Measurements from ENCODE around the gene UNC5C.

UNC5C gene

DNA sequence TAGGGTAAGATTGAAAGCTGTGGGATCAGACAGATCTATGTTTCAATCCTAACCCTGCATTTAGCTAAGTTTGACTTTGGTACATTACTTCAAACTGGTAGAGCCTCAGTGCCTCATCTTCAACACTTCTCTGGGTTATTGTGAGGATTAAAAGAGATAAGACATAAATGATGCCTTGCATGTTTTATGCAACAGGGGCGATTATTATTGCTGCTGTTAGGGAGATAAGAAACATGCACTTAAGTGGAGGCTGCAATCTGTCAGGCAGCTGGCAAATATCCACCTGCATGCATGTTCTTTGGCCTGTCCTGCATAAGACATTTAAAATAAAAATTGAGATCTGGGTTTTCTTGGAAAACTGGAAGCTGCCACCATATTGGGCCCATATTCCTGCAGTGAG, 24.6 kb downstream of the UNC5C start:
- no peak overlapping the region for H4K5ac ChIP-seq (ENCODE audit: low read length)
- H3K4ac ChIP-seq (ENCODE audit: low read depth, low read length) = no peak overlapping the region
- H3K9ac ChIP-seq (ENCODE audit: low read length) = no peak overlapping the region
- H3K4me3 ChIP-seq (ENCODE audit: low read length) = no peak overlapping the region
- no peak for DNase-seq
- no peak overlapping the region for H3K18ac ChIP-seq (ENCODE audit: low read length)
- no CpG with 5 or more reads among the region's 1 CpG for WGBS (ENCODE audit: extremely low coverage, insufficient coverage, low lambda C conversion rate)
- H2BK15ac ChIP-seq (replicated peaks; ENCODE audit: low read depth) = no peak overlapping the region
- H4K8ac ChIP-seq (ENCODE audit: low read depth, low read length) = no peak overlapping the region
- H3K27ac ChIP-seq (ENCODE audit: low read depth, low read length) = no peak overlapping the region
- no peaks in the 10 kb centered on the region for H3K36me3 ChIP-seq (ENCODE audit: control insufficient read depth, insufficient read depth, low read length)
- H3K56ac ChIP-seq (ENCODE audit: low read length) = no peak overlapping the region
- no peak overlapping the region for H3K4me2 ChIP-seq (ENCODE audit: low read length)
- H2BK120ac ChIP-seq (ENCODE audit: low read depth, low read length) = no peak overlapping the region
- H3K79me1 ChIP-seq (ENCODE audit: low read length) = no peaks in the 10 kb centered on the region
- H2BK5ac ChIP-seq (ENCODE audit: low read length) = no peak overlapping the region
- H2AK5ac ChIP-seq (ENCODE audit: low read length) = no peak overlapping the region
- H3K27me3 ChIP-seq (ENCODE audit: insufficient read depth, low read length, poor library complexity) = no peaks in the 10 kb centered on the region
- H3K4me1 ChIP-seq (ENCODE audit: control insufficient read depth, low read depth, low read length) = no peaks in the 10 kb centered on the region
- H3K79me2 ChIP-seq (ENCODE audit: control insufficient read depth, insufficient read depth, low read length) = no peaks in the 10 kb centered on the region
- no peak overlapping the region for H3K23ac ChIP-seq (ENCODE audit: low read length)

DNA sequence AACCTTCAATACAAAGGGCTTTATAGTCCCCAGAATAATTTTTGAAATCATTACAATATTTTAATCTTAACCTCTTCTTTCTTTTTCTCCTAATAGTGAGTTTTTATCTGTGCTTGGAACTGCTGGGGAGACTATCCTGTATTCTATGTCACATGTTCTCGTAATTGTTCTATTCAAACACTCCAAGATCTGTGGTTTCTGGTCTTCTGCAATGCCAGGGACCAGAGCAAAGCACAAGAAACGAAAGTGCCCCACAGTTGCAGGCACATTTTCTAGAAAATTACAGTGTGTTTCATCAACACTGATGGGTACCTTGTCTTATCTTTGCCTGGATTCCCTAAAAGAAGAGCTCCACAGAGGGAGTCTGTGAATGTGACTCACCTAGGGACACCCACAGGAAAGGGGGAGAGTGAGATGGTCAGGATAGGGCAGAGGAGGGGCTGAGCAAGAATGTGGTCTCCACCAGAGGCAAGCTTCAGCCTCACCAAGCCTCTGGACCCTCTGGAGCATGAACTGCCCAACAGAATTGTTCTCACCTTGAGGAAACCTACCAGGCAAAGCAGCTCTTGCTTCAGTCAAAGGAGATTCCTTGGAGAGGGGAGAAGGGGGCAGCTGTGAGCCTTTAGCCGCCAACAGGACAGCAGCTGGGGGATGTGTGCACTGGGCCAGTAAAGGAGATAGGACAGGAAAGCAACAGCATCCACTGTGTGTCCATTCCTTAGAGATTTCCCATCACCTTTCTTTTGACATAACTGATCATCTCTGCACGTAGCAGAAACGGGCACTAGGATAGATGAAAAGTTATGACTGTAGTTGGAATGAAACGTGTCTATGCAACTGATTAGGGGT, 25.9 kb downstream of the UNC5C start:
- no peaks in the 10 kb centered on the region for H3K36me3 ChIP-seq (ENCODE audit: control insufficient read depth, insufficient read depth, low read length)
- no peak overlapping the region for H2BK120ac ChIP-seq (ENCODE audit: low read depth, low read length)
- no peak overlapping the region for H2AK5ac ChIP-seq (ENCODE audit: low read length)
- H3K4me1 ChIP-seq (ENCODE audit: control insufficient read depth, low read depth, low read length) = no peaks in the 10 kb centered on the region
- no CpG with 5 or more reads among the region's 6 CpGs for WGBS (ENCODE audit: extremely low coverage, insufficient coverage, low lambda C conversion rate)
- H3K4me3 ChIP-seq (ENCODE audit: low read length) = no peak overlapping the region
- H3K18ac ChIP-seq (ENCODE audit: low read length) = no peak overlapping the region
- no peak overlapping the region for H2BK15ac ChIP-seq (replicated peaks; ENCODE audit: low read depth)
- no peaks in the 10 kb centered on the region for H3K27me3 ChIP-seq (ENCODE audit: insufficient read depth, low read length, poor library complexity)
- H3K4me2 ChIP-seq (ENCODE audit: low read length) = no peak overlapping the region
- no peak overlapping the region for H3K23ac ChIP-seq (ENCODE audit: low read length)
- H3K9ac ChIP-seq (ENCODE audit: low read length) = no peak overlapping the region
- H3K27ac ChIP-seq (ENCODE audit: low read depth, low read length) = no peak overlapping the region
- H3K4ac ChIP-seq (ENCODE audit: low read depth, low read length) = no peak overlapping the region
- no peaks in the 10 kb centered on the region for H3K79me2 ChIP-seq (ENCODE audit: control insufficient read depth, insufficient read depth, low read length)
- no peak overlapping the region for H3K56ac ChIP-seq (ENCODE audit: low read length)
- no peaks in the 10 kb centered on the region for H3K79me1 ChIP-seq (ENCODE audit: low read length)
- no peak overlapping the region for H2BK5ac ChIP-seq (ENCODE audit: low read length)
- no peak overlapping the region for H4K8ac ChIP-seq (ENCODE audit: low read depth, low read length)
- no peak overlapping the region for H4K5ac ChIP-seq (ENCODE audit: low read length)
- DNase-seq = no peak

DNA sequence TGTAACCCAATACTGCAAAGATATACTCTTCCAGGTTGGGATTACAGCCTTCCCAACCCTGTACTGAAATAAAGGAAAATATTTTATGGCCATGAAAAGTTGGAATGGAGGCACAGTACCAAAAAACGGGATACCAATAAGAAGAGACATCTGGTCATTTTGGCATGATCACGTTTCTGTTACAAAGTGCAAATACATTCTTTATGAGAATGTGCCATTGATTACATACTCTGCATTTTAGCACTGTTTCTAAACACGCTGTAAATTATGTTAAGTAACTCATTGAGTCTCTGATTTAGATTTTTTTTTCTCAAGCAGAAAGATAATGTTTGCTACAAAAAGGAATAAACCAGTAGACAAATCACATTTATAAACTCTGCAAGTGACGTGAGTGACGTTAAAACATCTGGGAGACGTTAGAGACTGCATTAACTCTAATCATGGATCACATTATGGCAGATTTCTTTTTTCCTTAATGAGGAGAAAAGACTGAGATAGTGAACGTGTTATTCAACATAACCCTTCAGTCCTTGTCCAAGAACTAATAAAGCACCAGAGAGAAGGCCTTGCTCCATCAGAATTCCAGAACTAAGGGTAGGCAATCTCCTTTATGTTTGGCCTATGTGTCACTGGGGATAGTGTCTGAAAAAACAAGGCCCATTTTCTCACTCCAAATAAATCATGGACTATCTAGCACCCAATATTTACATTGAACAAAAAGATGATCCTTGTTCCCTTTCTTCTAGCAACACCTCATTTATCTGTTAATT, 31.0 kb downstream of the UNC5C start:
- no peak overlapping the region for H3K27ac ChIP-seq (ENCODE audit: low read depth, low read length)
- WGBS (ENCODE audit: extremely low coverage, insufficient coverage, low lambda C conversion rate) = no CpG with 5 or more reads among the region's 7 CpGs
- no peak overlapping the region for H3K9ac ChIP-seq (ENCODE audit: low read length)
- no peak overlapping the region for H2AK5ac ChIP-seq (ENCODE audit: low read length)
- no peaks in the 10 kb centered on the region for H3K79me1 ChIP-seq (ENCODE audit: low read length)
- no peaks in the 10 kb centered on the region for H3K79me2 ChIP-seq (ENCODE audit: control insufficient read depth, insufficient read depth, low read length)
- H4K5ac ChIP-seq (ENCODE audit: low read length) = no peak overlapping the region
- H3K23ac ChIP-seq (ENCODE audit: low read length) = no peak overlapping the region
- no peak overlapping the region for H2BK15ac ChIP-seq (replicated peaks; ENCODE audit: low read depth)
- H3K4me3 ChIP-seq (ENCODE audit: low read length) = no peak overlapping the region
- H3K36me3 ChIP-seq (ENCODE audit: control insufficient read depth, insufficient read depth, low read length) = no peaks in the 10 kb centered on the region
- no peak overlapping the region for H2BK5ac ChIP-seq (ENCODE audit: low read length)
- H4K8ac ChIP-seq (ENCODE audit: low read depth, low read length) = no peak overlapping the region
- H3K56ac ChIP-seq (ENCODE audit: low read length) = no peak overlapping the region
- no peak overlapping the region for H2BK120ac ChIP-seq (ENCODE audit: low read depth, low read length)
- H3K4me2 ChIP-seq (ENCODE audit: low read length) = no peak overlapping the region
- no peak for DNase-seq
- H3K4me1 ChIP-seq (ENCODE audit: control insufficient read depth, low read depth, low read length) = no peaks in the 10 kb centered on the region
- no peak overlapping the region for H3K4ac ChIP-seq (ENCODE audit: low read depth, low read length)
- no peaks in the 10 kb centered on the region for H3K27me3 ChIP-seq (ENCODE audit: insufficient read depth, low read length, poor library complexity)
- no peak overlapping the region for H3K18ac ChIP-seq (ENCODE audit: low read length)

DNA sequence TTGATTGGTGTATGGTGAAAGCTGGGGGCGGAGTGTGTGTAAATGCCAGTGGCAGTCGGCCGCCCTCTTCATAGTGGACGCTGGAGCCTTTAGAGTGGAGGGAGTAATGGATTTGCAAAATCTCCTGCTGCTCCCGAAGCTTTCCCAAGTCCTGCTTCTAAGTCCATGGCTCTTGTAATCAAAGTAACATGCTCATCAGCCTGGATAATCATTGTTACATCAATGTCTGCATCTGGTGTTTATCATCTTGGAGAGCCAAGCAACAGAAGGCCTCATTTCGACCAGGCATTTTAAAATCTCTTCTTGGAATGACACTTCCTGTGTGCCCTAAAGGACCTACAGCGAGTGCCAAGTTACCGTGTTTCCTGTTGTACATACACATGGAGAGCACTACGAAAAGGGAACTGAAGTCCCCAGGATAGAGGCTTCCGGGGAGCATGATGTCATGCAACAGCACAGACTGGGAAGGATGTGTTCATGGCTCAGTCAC, 32.2 kb downstream of the UNC5C start:
- WGBS (ENCODE audit: extremely low coverage, insufficient coverage, low lambda C conversion rate) = no CpG with 5 or more reads among the region's 10 CpGs

GRCh38 chr4:95515589-95515988, 33.2 kb downstream of the UNC5C start:
- no peak overlapping the region for H3K4ac ChIP-seq (ENCODE audit: low read depth, low read length)
- no peaks in the 10 kb centered on the region for H3K4me1 ChIP-seq (ENCODE audit: control insufficient read depth, low read depth, low read length)
- no peak overlapping the region for H4K8ac ChIP-seq (ENCODE audit: low read depth, low read length)
- H3K23ac ChIP-seq (ENCODE audit: low read length) = no peak overlapping the region
- H3K4me2 ChIP-seq (ENCODE audit: low read length) = no peak overlapping the region
- H3K27me3 ChIP-seq (ENCODE audit: insufficient read depth, low read length, poor library complexity) = no peaks in the 10 kb centered on the region
- DNase-seq = no peak
- no peaks in the 10 kb centered on the region for H3K36me3 ChIP-seq (ENCODE audit: control insufficient read depth, insufficient read depth, low read length)
- H3K79me1 ChIP-seq (ENCODE audit: low read length) = no peaks in the 10 kb centered on the region
- no peaks in the 10 kb centered on the region for H3K79me2 ChIP-seq (ENCODE audit: control insufficient read depth, insufficient read depth, low read length)
- no peak overlapping the region for H3K56ac ChIP-seq (ENCODE audit: low read length)
- H2BK5ac ChIP-seq (ENCODE audit: low read length) = no peak overlapping the region
- no peak overlapping the region for H2BK15ac ChIP-seq (replicated peaks; ENCODE audit: low read depth)
- no peak overlapping the region for H3K4me3 ChIP-seq (ENCODE audit: low read length)
- WGBS (ENCODE audit: extremely low coverage, insufficient coverage, low lambda C conversion rate) = no CpG with 5 or more reads among the region's 1 CpG
- no peak overlapping the region for H2AK5ac ChIP-seq (ENCODE audit: low read length)
- no peak overlapping the region for H4K5ac ChIP-seq (ENCODE audit: low read length)
- no peak overlapping the region for H3K9ac ChIP-seq (ENCODE audit: low read length)
- H2BK120ac ChIP-seq (ENCODE audit: low read depth, low read length) = no peak overlapping the region
- no peak overlapping the region for H3K27ac ChIP-seq (ENCODE audit: low read depth, low read length)
- H3K18ac ChIP-seq (ENCODE audit: low read length) = no peak overlapping the region

More for the DNA sequence above, 32.2 kb downstream of the UNC5C start:
- Histone ChIP-seq H3K4me3 (ENCODE audit: low read length) (no peak overlapping the region), H3K9ac (ENCODE audit: low read length) (no peak overlapping the region), H4K8ac (ENCODE audit: low read depth, low read length) (no peak overlapping the region), H2BK120ac (ENCODE audit: low read depth, low read length) (no peak overlapping the region), H4K5ac (ENCODE audit: low read length) (no peak overlapping the region), H3K79me1 (ENCODE audit: low read length) (no peaks in the 10 kb centered on the region), H3K4me2 (ENCODE audit: low read length) (no peak overlapping the region), H3K4ac (ENCODE audit: low read depth, low read length) (no peak overlapping the region), H3K4me1 (ENCODE audit: control insufficient read depth, low read depth, low read length) (no peaks in the 10 kb centered on the region), H3K79me2 (ENCODE audit: control insufficient read depth, insufficient read depth, low read length) (no peaks in the 10 kb centered on the region), H3K18ac (ENCODE audit: low read length) (no peak overlapping the region), H2BK5ac (ENCODE audit: low read length) (no peak overlapping the region), H3K27me3 (ENCODE audit: insufficient read depth, low read length, poor library complexity) (no peaks in the 10 kb centered on the region), H2AK5ac (ENCODE audit: low read length) (no peak overlapping the region), H3K23ac (ENCODE audit: low read length) (no peak overlapping the region), H3K27ac (ENCODE audit: low read depth, low read length) (no peak overlapping the region), H3K36me3 (ENCODE audit: control insufficient read depth, insufficient read depth, low read length) (no peaks in the 10 kb centered on the region), H2BK15ac (replicated peaks; ENCODE audit: low read depth) (no peak overlapping the region), H3K56ac (ENCODE audit: low read length) (no peak overlapping the region)
- DNase-seq = no peak

Measured in mesendoderm (in vitro differentiated cells).